ENCODE measurements around the gene CD101.

The CD101 gene

GRCh38 chr1:117020526-117021156 lies 19.1 kb downstream of the CD101 start:
- DNase-seq = no peak

GRCh38 chr1:117022114-117022513 lies 20.6 kb downstream of the CD101 start:
- no peak for DNase-seq

- DNase-seq = no peak
Observed at GRCh38 chr1:117025568-117025967, 24.0 kb downstream of the CD101 start.

- no peak for DNase-seq
Observed at GRCh38 chr1:117026361-117026760, 24.8 kb downstream of the CD101 start.

GRCh38 chr1:117029685-117030084 lies 28.1 kb downstream of the CD101 start:
- no peak for DNase-seq

GRCh38 chr1:117030271-117030877 lies 28.8 kb downstream of the CD101 start:
- DNase-seq = no peak

GRCh38 chr1:117032266-117032665 lies 30.7 kb downstream of the CD101 start:
- DNase-seq = no peak

- no peak for DNase-seq
Observed at GRCh38 chr1:117032681-117033539, 31.4 kb downstream of the CD101 start.

GRCh38 chr1:117033772-117034171 lies 32.2 kb downstream of the CD101 start:
- DNase-seq = no peak

- DNase-seq = no peak
Observed at GRCh38 chr1:117034791-117035290, 33.3 kb downstream of the CD101 start.

GRCh38 chr1:117036018-117036461 lies 34.5 kb downstream of the CD101 start:
- DNase-seq = no peak

- no peak for DNase-seq
Observed at GRCh38 chr1:117037802-117038201, 36.2 kb downstream of the CD101 start.

GRCh38 chr1:117038236-117038635 lies 36.7 kb downstream of the CD101 start:
- no peak for DNase-seq

- DNase-seq = no peak
Observed at GRCh38 chr1:117044217-117044616, 42.7 kb downstream of the CD101 start.

- no peak for DNase-seq
Observed at GRCh38 chr1:117045644-117046043, 44.1 kb downstream of the CD101 start.

- DNase-seq = no peak
Observed at GRCh38 chr1:117046781-117047180, 45.2 kb downstream of the CD101 start.

GRCh38 chr1:117047271-117047670 lies 45.7 kb downstream of the CD101 start:
- DNase-seq = no peak

- no peak for DNase-seq
Observed at GRCh38 chr1:117049857-117050256, 48.3 kb downstream of the CD101 start.

- DNase-seq = no peak
Observed at GRCh38 chr1:117051224-117052064, 49.9 kb downstream of the CD101 start.

- no peak for DNase-seq
Observed at GRCh38 chr1:117054068-117054467, 52.5 kb downstream of the CD101 start.

GRCh38 chr1:117058810-117059209 lies 57.2 kb downstream of the CD101 start:
- DNase-seq = no peak

GRCh38 chr1:117059334-117059677 lies 57.7 kb downstream of the CD101 start:
- DNase-seq = peak; percentile 53

Measured in effector CD4-positive, alpha-beta T cell (primary cell).